Vagina (tissue), 2 donors: ENCODE results near the gene NPAS3. TPM values are rescaled to one million over a fixed set of nuclear protein-coding genes. Genes with fewer than 3 reads are reported as not detected.

Source experiments
- DNase-seq, 2 donors: peaks; one replicate each; pipeline ENCODE4 v3.0.0-alpha.2; 2017; ENCODE audit errors: extremely low spot score in 2 of 2
- H3K27ac ChIP-seq: fragments of 200-600 bp; sonication (generic); one replicate; pipeline ENCODE4 v1.5.1; 2019
- H3K27me3 ChIP-seq: fragments of 200-600 bp; sonication (generic); one replicate; pipeline ENCODE4 v1.5.1; 2019
- H3K36me3 ChIP-seq, 2 donors: fragments of 200-600 bp; sonication (generic); one replicate each; pipeline ENCODE4 v1.5.1; 2017 to 2019
- H3K4me1 ChIP-seq: fragments of 200-600 bp; sonication (generic); one replicate; pipeline ENCODE4 v1.5.1; 2019
- H3K4me3 ChIP-seq, 2 donors: fragments of 200-600 bp; sonication (generic); 1 replicate in 1 of 2; 2 replicates in 1 of 2; pipeline ENCODE4 v1.5.1; 2016 to 2019
- H3K9me3 ChIP-seq: fragments of 200-600 bp; sonication (generic); one replicate; pipeline ENCODE4 v1.5.1; 2019
- CTCF ChIP-seq, 3 experiments: fragments of 450-650 bp in 2 of 3; fragments of 200-600 bp in 1 of 3; sonication (generic) in 1 of 3; IDR thresholded peaks; one replicate each; pipeline ENCODE4 v1.5.1; 2017 to 2019; ENCODE audit warnings: antibody characterized with exemption in 3 of 3, mild to moderate bottlenecking in 2 of 3, moderate library complexity in 2 of 3
- POLR2A ChIP-seq, 2 donors: fragments of 450-650 bp; IDR thresholded peaks; one replicate each; pipeline ENCODE4 v1.6.1; 2017; ENCODE audit warnings: antibody characterized with exemption in 2 of 2, mild to moderate bottlenecking in 2 of 2, moderate library complexity in 2 of 2
- POLR2AphosphoS5 ChIP-seq, 2 donors: sonication (generic); formaldehyde crosslinking; IDR thresholded peaks; one replicate each; pipeline ENCODE4 v1.9.0; 2017; ENCODE audit warnings: antibody characterized with exemption in 2 of 2, mild to moderate bottlenecking in 2 of 2, low read depth in 1 of 2; ENCODE audit not compliant: insufficient read depth in 1 of 2
- intact Hi-C: fragments of 100-400 bp; cut with DNase I; formaldehyde crosslinking; loops from one replicate; pipeline ENCODE4 v1.15.1; 2023
- total RNA-seq: library from RNA; depleted of rRNA; stranded (reverse); fragments of >200 nt; gene quantifications from one replicate; pipeline ENCODE4 v1.2.3, GENCODE V29; 2016

The NPAS3 gene
- total RNA-seq, 1 donor from 2014 or later: 1.2 TPM

GRCh38 chr14:33564774-33565630 lies 626.3 kb downstream of the NPAS3 start:
- H3K4me3 ChIP-seq: no peak overlapping the region
- no peaks in the 10 kb centered on the region for H3K9me3 ChIP-seq
- H3K27ac ChIP-seq: no peak overlapping the region
- intact Hi-C loops: no loop called here
- no peaks in the 10 kb centered on the region for H3K27me3 ChIP-seq
- TF ChIP-seq POLR2A (IDR thresholded peaks at IDR 0.05): no peak
- TF ChIP-seq POLR2AphosphoS5 (IDR thresholded peaks at IDR 0.05; ENCODE audit: insufficient read depth in 1 of 2, low read depth in 1 of 2): no peak
- no peak for TF ChIP-seq CTCF (IDR thresholded peaks at IDR 0.05)
- H3K4me1 ChIP-seq: no peaks in the 10 kb centered on the region
- DNase-seq: no peak
- no peaks in the 10 kb centered on the region for H3K36me3 ChIP-seq

- intact Hi-C loops: no loop called here
- Histone ChIP-seq H3K27me3 (no peaks in the 10 kb centered on the region), H3K27ac (no peak overlapping the region), H3K4me1 (no peaks in the 10 kb centered on the region), H3K9me3 (no peaks in the 10 kb centered on the region), H3K36me3 (no peaks in the 10 kb centered on the region), H3K4me3 (no peak overlapping the region)
- no peak for DNase-seq
- TF ChIP-seq POLR2A (IDR thresholded peaks at IDR 0.05) (no peak), POLR2AphosphoS5 (IDR thresholded peaks at IDR 0.05; ENCODE audit: insufficient read depth in 1 of 2, low read depth in 1 of 2) (no peak), CTCF (IDR thresholded peaks at IDR 0.05) (no peak)
Measured at GRCh38 chr14:33566082-33566481, 627.4 kb downstream of the NPAS3 start.

GRCh38 chr14:33567023-33567728 lies 628.5 kb downstream of the NPAS3 start:
- Histone ChIP-seq H3K9me3 (no peaks in the 10 kb centered on the region), H3K36me3 (no peaks in the 10 kb centered on the region), H3K27me3 (no peaks in the 10 kb centered on the region), H3K27ac (no peak overlapping the region), H3K4me3 (no peak overlapping the region), H3K4me1 (no peaks in the 10 kb centered on the region)
- DNase-seq: no peak
- TF ChIP-seq POLR2AphosphoS5 (IDR thresholded peaks at IDR 0.05; ENCODE audit: insufficient read depth in 1 of 2, low read depth in 1 of 2): no peak
- TF ChIP-seq POLR2A (IDR thresholded peaks at IDR 0.05): no peak
- TF ChIP-seq CTCF (IDR thresholded peaks at IDR 0.05): no peak
- intact Hi-C loops: no loop called here

GRCh38 chr14:33567731-33568130 lies 629.1 kb downstream of the NPAS3 start:
- Histone ChIP-seq H3K27me3 (no peaks in the 10 kb centered on the region), H3K4me3 (no peak overlapping the region), H3K9me3 (no peaks in the 10 kb centered on the region), H3K36me3 (no peaks in the 10 kb centered on the region), H3K27ac (no peak overlapping the region), H3K4me1 (no peaks in the 10 kb centered on the region)
- no peak for DNase-seq
- no peak for TF ChIP-seq POLR2A (IDR thresholded peaks at IDR 0.05)
- TF ChIP-seq POLR2AphosphoS5 (IDR thresholded peaks at IDR 0.05; ENCODE audit: insufficient read depth in 1 of 2, low read depth in 1 of 2): no peak
- TF ChIP-seq CTCF (IDR thresholded peaks at IDR 0.05): no peak
- intact Hi-C loops: no loop called here
